HepG2 (cell line): ENCODE measurements around the gene DYNC2H1. TPM values are rescaled to one million over a fixed set of nuclear protein-coding genes. Genes with fewer than 3 reads are reported as not detected.

ENCODE experiments used
- ATAC-seq: fragments of 200-7000 bp; cut with Tn5 transposase; 3 replicates; pipeline ENCODE4 v1.9.1; 2020; ENCODE audit warnings: mild to moderate bottlenecking, moderate library complexity
- BruUV-seq: library from RNA; stranded (reverse); fragments of 400-500 nt; replicated peaks from 2 replicates; lab custom pipeline; 2021; lab: Mats Ljungman, UMichigan
- CTCF ChIA-PET: fragments of 300-600 bp; formaldehyde crosslinking; extraction: SDS; loops from one replicate; lab custom pipeline; 2021; ENCODE audit warnings: low total read pairs, inconsistent platforms, low intra/inter-chr PET ratio; lab: Yijun Ruan, JAX
- POLR2A ChIA-PET: fragments of 350-600 bp; sonication (Branson Sonifier 250); formaldehyde crosslinking; loops from one replicate; lab custom pipeline; 2020; ENCODE audit warnings: antibody characterized with exemption, inconsistent platforms; lab: Yijun Ruan, JAX
- DNase-seq: peaks from one replicate; pipeline ENCODE4 v3.0.0-alpha.2; 2015; ENCODE audit warnings: low spot score
- FAIRE-seq: peaks from 3 replicates; lab custom pipeline; 2011; peaks lifted over from hg19 to GRCh38; lab: Jason Lieb, UNC
- H2AFZ ChIP-seq: one replicate; pipeline ENCODE4 v1.6.1; 2011; ENCODE audit warnings: low read length, inconsistent platforms
- H3K27ac ChIP-seq: fragments of 300-600 bp; 3 replicates; pipeline ENCODE4 v1.8.0; 2011; ENCODE audit warnings: mixed run types, mild to moderate bottlenecking, mixed read lengths, low read length, inconsistent platforms; ENCODE audit not compliant: insufficient read depth; ENCODE audit errors: extremely low read length
- H3K27me3 ChIP-seq, 2 experiments: fragments of 200-600 bp in 1 of 2; 2 replicates in 1 of 2; 3 replicates in 1 of 2; pipeline versions ENCODE4 v1.6.0 to v1.8.0; 2011; ENCODE audit warnings: low read length in 2 of 2, mild to moderate bottlenecking in 2 of 2, moderate library complexity in 2 of 2, inconsistent platforms in 1 of 2; ENCODE audit not compliant: insufficient read depth in 2 of 2, control insufficient read depth in 1 of 2
- H3K36me3 ChIP-seq, 2 experiments: fragments of 200-600 bp in 1 of 2; replicated peaks in 1 of 2; 2 replicates in 1 of 2; 3 replicates in 1 of 2; pipeline versions ENCODE4 v1.5.1 to v1.8.0; 2011; ENCODE audit warnings: low read length in 2 of 2, inconsistent platforms in 1 of 2; ENCODE audit not compliant: insufficient read depth in 2 of 2, control insufficient read depth in 1 of 2
- H3K4me1 ChIP-seq: 2 replicates; pipeline ENCODE4 v1.5.1; 2012; ENCODE audit warnings: low read length, inconsistent platforms; ENCODE audit not compliant: insufficient read depth
- H3K4me2 ChIP-seq: 2 replicates; pipeline ENCODE4 v1.6.0; 2011; ENCODE audit warnings: low read depth, low read length, inconsistent platforms
- H3K4me3 ChIP-seq, 3 experiments: fragments of 200-600 bp in 1 of 3; sonication (generic), shearing (Covaris generic) in 1 of 3; replicated peaks in 1 of 3; 2 replicates each; pipeline ENCODE4 v1.5.1; 2011 to 2016; ENCODE audit warnings: low read length in 3 of 3, inconsistent platforms in 2 of 3, low read depth in 2 of 3, mild to moderate bottlenecking in 2 of 3, control low read depth in 1 of 3, mixed read lengths in 1 of 3; ENCODE audit not compliant: insufficient read depth in 1 of 3
- H3K79me2 ChIP-seq: one replicate; pipeline ENCODE4 v1.6.1; 2011; ENCODE audit warnings: low read length, inconsistent platforms; ENCODE audit not compliant: insufficient read depth
- H3K9ac ChIP-seq: 2 replicates; pipeline ENCODE4 v1.6.0; 2011; ENCODE audit warnings: mild to moderate bottlenecking, low read depth, low read length, inconsistent platforms; ENCODE audit not compliant: insufficient read depth
- H3K9me3 ChIP-seq: 2 replicates; pipeline ENCODE4 v1.5.1; 2012; ENCODE audit warnings: mild to moderate bottlenecking, low read length
- H4K20me1 ChIP-seq: 2 replicates; pipeline ENCODE4 v1.6.0; 2011; ENCODE audit warnings: inconsistent platforms, mild to moderate bottlenecking, low read length, moderate library complexity; ENCODE audit not compliant: insufficient read depth
- CHCHD3 ChIP-seq: sonication (generic); formaldehyde crosslinking; IDR thresholded peaks from 2 replicates; pipeline ENCODE4 v1.8.0; 2022; ENCODE audit warnings: mild to moderate bottlenecking, missing genetic modification reagents, moderate library complexity
- HNRNPUL1 ChIP-seq: fragments of 200-400 bp; formaldehyde crosslinking; IDR thresholded peaks from 2 replicates; pipeline ENCODE4 v1.6.1; 2017; ENCODE audit warnings: low read depth, mild to moderate bottlenecking, low read length, moderate library complexity
- KLF16 ChIP-seq, 2 experiments: sonication (generic) in 1 of 2; formaldehyde crosslinking in 1 of 2; IDR thresholded peaks; 2 replicates each; pipeline versions ENCODE4 v1.6.1 to v1.8.0; 2016 to 2023; ENCODE audit warnings: missing genetic modification reagents in 2 of 2, missing compliant biosample characterization in 1 of 2
- TCF12 ChIP-seq, 2 experiments: fragments of 450-650 bp in 1 of 2; sonication (generic) in 1 of 2; formaldehyde crosslinking in 1 of 2; IDR thresholded peaks; 2 replicates each; pipeline versions ENCODE4 v1.6.1 to v1.8.0; 2017 to 2022; ENCODE audit warnings: antibody characterized with exemption in 1 of 2, mild to moderate bottlenecking in 1 of 2, missing genetic modification reagents in 1 of 2, moderate library complexity in 1 of 2
- ZFY ChIP-seq: sonication (generic); formaldehyde crosslinking; IDR thresholded peaks from 2 replicates; pipeline ENCODE4 v1.4.0; 2020; ENCODE audit warnings: missing genetic modification reagents
- ZNF230 ChIP-seq: sonication (generic); formaldehyde crosslinking; IDR thresholded peaks from 2 replicates; pipeline ENCODE4 v1.4.0; 2020; ENCODE audit warnings: mild to moderate bottlenecking, missing genetic modification reagents
- WGBS: methylation state at CpG from one replicate; pipeline ENCODE4 v1.1.6; 2017; ENCODE audit warnings: low lambda C conversion rate; 5-methylcytosine and 5-hydroxymethylcytosine counted together
- in situ Hi-C: cut with HindIII; loops from 2 replicates; pipeline ENCODE4 v1.10.0; 2017; ENCODE audit warnings: low pct_unique_long_range_greater_than_20kb; ENCODE audit not compliant: extremely low pct_ligation_motif_present
- intact Hi-C: fragments of 100-400 bp; cut with micrococcal nuclease; formaldehyde crosslinking; loops from one replicate; pipeline ENCODE4 v1.10.0; 2022; ENCODE audit not compliant: unreplicated experiment
- polyA plus RNA-seq, 8 experiments: library from polyadenylated mRNA; depleted of rRNA in 3 of 8; stranded (reverse) in 7 of 8; unstranded in 1 of 8; fragments of >200 nt; fragmentation: Illumina TruSeq in 4 of 8; extraction: Trizol in 4 of 8; gene quantifications; 2 replicates each; pipeline versions ENCODE4 v1.2.1 to v1.2.3, GENCODE V29; 2011 to 2016; ENCODE audit warnings: low read depth in 4 of 8, missing spikeins in 1 of 8, mixed read lengths in 1 of 8; ENCODE audit not compliant: insufficient read depth in 1 of 8
- total RNA-seq, 5 experiments: library from RNA; depleted of rRNA; stranded (reverse); fragments of >200 nt; fragmentation: Illumina TruSeq; extraction: Trizol; gene quantifications; 2 replicates each; pipeline ENCODE4 v1.2.3, GENCODE V29; 2016; ENCODE audit warnings: low read depth in 1 of 5
- TF ChIP-seq, protein P1 (sequence below): sonication (generic); formaldehyde crosslinking; IDR thresholded peaks from 2 replicates; pipeline ENCODE4 v1.4.0; 2020; ENCODE audit warnings: mild to moderate bottlenecking, missing genetic modification reagents
- TF ChIP-seq, protein P2 (sequence below): sonication (generic); formaldehyde crosslinking; IDR thresholded peaks from 2 replicates; pipeline ENCODE4 v1.4.0; 2020; ENCODE audit warnings: missing genetic modification reagents
- TF ChIP-seq, protein P3 (sequence below): sonication (generic); formaldehyde crosslinking; conservative IDR thresholded peaks from 2 replicates; pipeline ENCODE4 v1.8.0; 2022; ENCODE audit warnings: low read depth, missing genetic modification reagents

DYNC2H1 gene
- total and polyA plus RNA-seq, 2 of the 13 experiments (the other 11 are each of a cell fraction or from before 2014, with no cell fraction given) = 0.49 to 0.66 TPM

- H3K4me2 ChIP-seq = no peak overlapping the region
- no peak overlapping the region for H3K9ac ChIP-seq
- H2AFZ ChIP-seq = no peak overlapping the region
- no peaks in the 10 kb centered on the region for H3K36me3 ChIP-seq
- WGBS = 9% methylated on average over 3 of the region's 3 CpGs
- intact Hi-C loops = no loop called here
- no peaks in the 10 kb centered on the region for H4K20me1 ChIP-seq
- H3K27ac ChIP-seq = no peak overlapping the region
- no TSS peak for BruUV-seq
- POLR2A ChIA-PET = no interaction called here
- in situ Hi-C loops = no loop called here
- FAIRE-seq = no peak
- no peaks in the 10 kb centered on the region for H3K27me3 ChIP-seq
- H3K4me1 ChIP-seq = no peaks in the 10 kb centered on the region
- H3K9me3 ChIP-seq = no peaks in the 10 kb centered on the region
- CTCF ChIA-PET = no interaction called here
- DNase-seq = no peak
- H3K79me2 ChIP-seq = no peaks in the 10 kb centered on the region
- no peak overlapping the region for H3K4me3 ChIP-seq
- ATAC-seq = no peak
- TF ChIP-seq, protein P1, sequence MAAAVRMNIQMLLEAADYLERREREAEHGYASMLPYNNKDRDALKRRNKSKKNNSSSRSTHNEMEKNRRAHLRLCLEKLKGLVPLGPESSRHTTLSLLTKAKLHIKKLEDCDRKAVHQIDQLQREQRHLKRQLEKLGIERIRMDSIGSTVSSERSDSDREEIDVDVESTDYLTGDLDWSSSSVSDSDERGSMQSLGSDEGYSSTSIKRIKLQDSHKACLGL = no peak
- TF ChIP-seq KLF16 (CRISPR knock-in tag; IDR thresholded peaks at IDR 0.05) (no peak), HNRNPUL1 (no peak), TCF12 (IDR thresholded peaks at IDR 0.05) (no peak), TCF12 (CRISPR knock-in tag; IDR thresholded peaks at IDR 0.05) (no peak), ZNF230 (no peak), ZFY (no peak), CHCHD3 (CRISPR knock-in tag) (no peak)
- TF ChIP-seq, protein P2, sequence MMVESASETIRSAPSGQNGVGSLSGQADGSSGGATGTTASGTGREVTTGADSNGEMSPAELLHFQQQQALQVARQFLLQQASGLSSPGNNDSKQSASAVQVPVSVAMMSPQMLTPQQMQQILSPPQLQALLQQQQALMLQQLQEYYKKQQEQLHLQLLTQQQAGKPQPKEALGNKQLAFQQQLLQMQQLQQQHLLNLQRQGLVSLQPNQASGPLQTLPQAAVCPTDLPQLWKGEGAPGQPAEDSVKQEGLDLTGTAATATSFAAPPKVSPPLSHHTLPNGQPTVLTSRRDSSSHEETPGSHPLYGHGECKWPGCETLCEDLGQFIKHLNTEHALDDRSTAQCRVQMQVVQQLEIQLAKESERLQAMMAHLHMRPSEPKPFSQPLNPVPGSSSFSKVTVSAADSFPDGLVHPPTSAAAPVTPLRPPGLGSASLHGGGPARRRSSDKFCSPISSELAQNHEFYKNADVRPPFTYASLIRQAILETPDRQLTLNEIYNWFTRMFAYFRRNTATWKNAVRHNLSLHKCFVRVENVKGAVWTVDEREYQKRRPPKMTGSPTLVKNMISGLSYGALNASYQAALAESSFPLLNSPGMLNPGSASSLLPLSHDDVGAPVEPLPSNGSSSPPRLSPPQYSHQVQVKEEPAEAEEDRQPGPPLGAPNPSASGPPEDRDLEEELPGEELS (CRISPR knock-in tag) = no peak
- TF ChIP-seq, protein P3, sequence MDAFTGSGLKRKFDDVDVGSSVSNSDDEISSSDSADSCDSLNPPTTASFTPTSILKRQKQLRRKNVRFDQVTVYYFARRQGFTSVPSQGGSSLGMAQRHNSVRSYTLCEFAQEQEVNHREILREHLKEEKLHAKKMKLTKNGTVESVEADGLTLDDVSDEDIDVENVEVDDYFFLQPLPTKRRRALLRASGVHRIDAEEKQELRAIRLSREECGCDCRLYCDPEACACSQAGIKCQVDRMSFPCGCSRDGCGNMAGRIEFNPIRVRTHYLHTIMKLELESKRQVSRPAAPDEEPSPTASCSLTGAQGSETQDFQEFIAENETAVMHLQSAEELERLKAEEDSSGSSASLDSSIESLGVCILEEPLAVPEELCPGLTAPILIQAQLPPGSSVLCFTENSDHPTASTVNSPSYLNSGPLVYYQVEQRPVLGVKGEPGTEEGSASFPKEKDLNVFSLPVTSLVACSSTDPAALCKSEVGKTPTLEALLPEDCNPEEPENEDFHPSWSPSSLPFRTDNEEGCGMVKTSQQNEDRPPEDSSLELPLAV (CRISPR knock-in tag) = no peak
- TF ChIP-seq, all 625 proteins: peak for 0
Measured at GRCh38 chr11:103222806-103223205, 113.6 kb downstream of the DYNC2H1 start.
